ENCODE results near the gene LTV1.
"Not testable (repeated sequence)": the region's sequence is repeated elsewhere in the genome, so short reads cannot be mapped to it uniquely, and the experiment has no call there.

LTV1 gene, protein sequence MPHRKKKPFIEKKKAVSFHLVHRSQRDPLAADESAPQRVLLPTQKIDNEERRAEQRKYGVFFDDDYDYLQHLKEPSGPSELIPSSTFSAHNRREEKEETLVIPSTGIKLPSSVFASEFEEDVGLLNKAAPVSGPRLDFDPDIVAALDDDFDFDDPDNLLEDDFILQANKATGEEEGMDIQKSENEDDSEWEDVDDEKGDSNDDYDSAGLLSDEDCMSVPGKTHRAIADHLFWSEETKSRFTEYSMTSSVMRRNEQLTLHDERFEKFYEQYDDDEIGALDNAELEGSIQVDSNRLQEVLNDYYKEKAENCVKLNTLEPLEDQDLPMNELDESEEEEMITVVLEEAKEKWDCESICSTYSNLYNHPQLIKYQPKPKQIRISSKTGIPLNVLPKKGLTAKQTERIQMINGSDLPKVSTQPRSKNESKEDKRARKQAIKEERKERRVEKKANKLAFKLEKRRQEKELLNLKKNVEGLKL

DNA sequence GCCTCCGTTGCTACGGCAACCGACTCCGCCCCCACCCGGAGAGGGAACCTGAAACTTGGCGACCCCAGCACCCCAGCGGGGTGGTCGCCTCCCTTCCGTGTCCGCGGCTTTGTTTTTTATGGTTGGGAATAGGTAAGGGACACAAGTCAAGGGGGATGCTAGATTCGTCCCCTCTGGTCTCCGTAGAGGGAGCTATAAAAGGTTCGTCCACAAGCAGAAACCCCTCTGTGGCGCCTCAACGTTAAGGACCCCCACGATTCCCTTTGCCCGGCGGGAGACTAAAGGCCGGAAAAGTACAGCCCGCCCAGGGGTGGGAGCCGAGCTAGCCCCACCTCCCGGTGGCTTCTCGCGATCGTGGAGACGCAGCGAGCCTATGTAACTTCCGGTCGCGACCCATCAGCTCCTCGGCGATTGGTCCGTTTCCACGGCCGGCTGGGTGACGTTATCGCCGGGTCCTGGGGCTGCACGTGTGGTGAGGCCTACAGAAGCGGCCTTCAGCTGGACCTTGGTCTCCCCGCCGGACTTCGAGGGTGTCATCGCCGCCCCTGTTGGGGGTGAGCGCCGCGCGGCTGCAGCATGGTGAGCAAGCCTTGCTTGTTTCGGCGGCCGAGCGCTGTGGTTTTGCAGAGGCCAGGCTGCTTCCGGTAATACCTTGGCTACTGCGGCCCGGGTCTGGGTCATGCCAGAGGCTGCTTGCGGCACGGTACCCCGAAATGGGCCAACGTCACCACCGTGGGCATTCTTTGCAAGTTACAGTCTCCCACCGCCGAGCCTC is at the start of gene LTV1:
LTV1 (plus strand) TSS at position 437 of the 775 bp plus-strand sequence; CDS start at position 577, 140 bp downstream.
- DNase-seq, result peak; percentile 87 to 93

GRCh38 chr6:143796551-143796950 is 46.6 kb upstream of the LTV1 start:
- not testable (repeated sequence) for DNase-seq

GRCh38 chr6:143798487-143798886 is 44.7 kb upstream of the LTV1 start:
- DNase-seq, result not testable (repeated sequence)

DNA sequence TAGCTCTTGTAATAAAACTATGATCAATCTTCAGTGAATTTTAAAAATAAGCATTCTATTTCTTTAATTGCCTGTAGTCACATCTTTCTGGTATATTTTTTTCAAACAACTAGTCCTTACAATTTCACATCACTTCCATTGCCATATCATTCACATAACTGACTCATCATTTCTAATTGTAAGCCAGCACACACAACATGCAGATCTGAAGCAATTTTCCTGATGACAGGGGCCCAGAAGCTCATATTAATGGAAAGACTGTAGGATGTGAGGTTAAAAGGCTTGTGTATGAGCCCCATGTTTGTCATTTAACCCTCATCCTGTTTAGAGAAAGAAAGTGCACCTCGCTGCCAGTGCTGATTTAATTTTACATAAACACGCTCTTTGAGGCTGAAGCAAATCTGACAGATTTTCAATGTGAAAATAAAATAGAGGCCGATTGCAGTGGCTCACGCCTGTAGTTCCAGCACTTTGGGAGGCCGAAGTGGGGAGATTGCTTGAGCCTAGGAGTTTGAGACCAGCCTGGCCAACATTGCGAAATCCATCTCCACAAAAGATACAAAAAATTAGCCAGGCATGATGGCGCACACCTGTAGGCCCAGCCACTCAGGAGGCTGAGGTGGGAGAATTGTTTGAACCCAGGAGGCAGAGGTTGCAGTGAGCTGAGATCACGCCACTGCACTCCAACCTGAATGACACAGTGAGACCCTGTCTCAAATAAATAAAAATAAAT is 40.1 kb upstream of the LTV1 start:
- DNase-seq, result no peak

GRCh38 chr6:143803769-143804568 is 39.2 kb upstream of the LTV1 start:
- DNase-seq, result no peak

DNA sequence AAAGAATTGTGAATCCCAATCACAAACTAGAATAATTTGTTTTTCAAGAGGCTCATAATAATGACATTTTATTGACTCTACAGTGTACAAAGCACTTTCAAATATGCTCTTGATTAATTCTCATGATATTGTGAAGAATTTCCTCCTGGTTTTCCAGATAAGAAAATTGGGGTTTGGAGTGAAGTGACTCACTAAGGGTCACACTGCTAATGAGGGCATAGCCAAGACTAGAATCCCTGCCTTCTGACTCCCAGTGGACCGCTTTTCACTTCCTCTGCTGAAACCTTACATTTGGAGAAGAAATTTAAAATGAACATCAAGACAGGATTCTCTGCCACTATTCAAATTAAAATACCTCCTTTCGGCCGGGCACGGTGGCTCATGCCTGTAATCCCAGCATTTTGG is 38.3 kb upstream of the LTV1 start:
- DNase-seq, result no peak

DNA sequence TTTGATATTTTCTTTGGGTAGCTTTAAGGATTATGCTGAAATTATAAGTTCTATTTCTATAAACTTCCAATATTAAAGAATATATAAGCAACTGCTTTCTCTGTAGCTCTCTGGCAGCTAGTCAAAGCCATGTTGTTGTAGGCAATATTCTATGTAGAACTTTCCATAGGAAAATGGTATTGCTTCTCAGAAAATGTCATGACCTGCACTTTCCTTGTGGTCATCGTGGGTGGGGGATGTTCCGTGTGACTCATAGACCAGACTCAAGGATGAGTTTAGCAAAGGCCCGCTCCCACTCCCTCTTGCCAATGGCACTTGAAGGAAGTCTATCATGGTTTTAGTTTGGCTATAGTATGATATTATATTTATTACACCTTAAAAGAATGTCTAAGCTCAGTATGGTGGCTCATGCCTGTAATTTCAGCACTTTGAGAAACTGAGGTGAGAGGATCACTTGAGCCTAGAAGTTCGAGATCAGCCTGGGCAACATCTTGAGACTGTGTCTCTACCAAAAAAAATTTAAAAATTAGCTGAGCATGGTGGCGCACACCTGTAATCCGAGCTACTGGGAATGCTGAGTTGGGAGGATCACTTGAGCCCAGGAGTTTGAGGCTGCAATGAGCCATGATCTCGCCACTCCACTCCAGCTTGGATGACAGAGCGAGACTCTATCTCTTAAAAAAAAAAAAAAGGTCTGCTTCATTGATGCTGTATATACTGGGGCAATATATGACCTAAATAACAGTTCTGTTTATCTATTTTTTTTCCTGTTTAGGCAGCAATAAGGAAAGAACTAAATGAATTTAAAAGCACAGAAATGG is 36.6 kb upstream of the LTV1 start:
- DNase-seq, result no peak

DNA sequence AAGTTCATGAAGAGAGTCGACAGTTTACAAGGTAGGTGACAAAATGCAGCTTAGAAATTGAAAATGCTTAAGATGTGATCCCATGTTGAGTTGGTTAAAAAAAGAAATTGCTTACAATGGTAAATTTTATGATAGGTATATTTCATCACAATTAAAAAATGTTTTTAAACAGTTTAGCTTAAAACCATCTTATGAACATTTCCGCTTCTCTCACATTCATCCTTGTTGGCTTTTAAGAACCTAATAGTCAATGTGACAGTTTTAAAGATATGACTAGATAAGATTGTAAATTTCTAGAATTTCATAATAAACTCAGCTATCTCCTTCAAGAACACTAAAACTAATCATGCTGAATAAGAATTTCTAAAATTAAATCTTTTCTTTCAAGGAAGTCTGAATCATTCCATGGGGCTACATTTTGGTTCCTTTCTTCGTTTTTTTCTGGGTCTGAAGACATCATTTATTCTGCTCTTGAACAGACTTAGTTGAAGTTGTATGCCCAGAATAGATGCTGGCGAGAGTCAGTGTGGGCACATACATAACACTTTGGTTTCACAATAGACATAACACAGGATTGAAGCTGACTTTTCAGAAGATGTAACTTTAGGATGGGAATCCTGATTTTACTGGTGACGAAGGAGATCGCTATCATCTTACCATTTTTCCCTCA is 35.9 kb upstream of the LTV1 start:
- no peak for DNase-seq

DNA sequence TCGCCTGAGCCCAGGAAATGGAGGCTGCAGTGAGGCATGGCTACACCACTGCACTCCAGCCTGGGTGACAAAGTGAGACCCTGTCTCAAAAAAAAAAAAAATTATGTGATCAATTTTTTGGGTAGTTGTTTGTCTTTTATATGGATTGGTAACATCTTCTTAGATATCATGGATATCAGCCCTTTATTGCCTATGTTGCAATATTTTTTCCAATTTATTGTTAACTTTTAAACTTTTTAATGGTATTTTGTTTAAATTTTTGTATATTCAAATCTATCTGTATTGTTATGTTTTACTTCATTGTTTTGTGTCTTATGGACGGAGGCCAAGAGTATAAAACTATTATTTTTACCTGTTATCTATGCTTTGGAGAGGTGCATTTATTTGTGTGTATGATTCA is 32.4 kb upstream of the LTV1 start:
- DNase-seq, result no peak

DNA sequence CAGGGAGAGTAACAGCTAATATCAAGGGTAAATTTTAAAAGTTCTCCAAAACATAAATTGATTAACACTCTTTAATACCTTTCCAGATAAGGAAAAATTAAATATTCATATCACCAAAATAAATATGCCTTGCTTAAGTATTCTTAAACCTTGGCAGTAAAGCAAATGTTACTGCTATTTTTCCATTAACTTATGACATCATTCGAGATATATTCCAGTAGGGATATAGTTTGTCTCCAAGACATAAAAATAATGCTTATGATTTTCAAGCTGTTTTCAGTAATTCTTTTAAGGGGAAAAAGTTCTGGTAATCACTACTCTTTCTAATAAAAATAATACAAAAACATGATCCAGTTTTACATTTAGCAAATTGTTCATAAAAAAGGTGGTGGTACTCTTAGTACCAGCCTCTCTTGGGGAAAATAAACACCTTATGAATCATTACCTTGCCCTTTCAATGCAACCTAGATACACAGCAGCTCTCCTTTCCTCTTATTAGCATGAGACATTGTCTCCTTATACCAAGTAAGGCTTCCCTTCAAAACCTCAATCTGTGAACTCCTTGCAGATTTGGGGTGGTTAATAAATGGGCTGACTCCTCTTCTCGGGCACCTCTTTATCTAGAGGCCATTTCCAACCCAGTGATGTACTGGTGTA is 31.5 kb upstream of the LTV1 start:
- no peak for DNase-seq

DNA sequence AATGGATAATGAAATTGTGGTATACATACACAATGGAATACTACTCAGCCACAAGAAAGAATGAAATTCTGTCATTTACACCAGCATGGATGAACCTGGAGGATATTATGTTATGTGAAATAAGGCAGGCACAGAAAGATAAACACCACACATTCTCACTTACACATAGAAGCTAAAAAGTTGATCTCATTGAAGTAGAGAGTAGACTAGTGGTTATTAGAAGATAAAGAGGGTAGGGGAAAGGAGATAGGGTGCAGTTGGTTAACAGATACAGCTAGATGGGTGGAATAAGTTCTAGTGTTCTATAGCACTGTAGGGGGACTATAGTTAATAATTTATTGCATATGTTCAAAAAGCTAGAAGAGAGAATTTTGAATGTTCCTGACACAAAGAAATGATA is 25.5 kb upstream of the LTV1 start:
- no peak for DNase-seq

DNA sequence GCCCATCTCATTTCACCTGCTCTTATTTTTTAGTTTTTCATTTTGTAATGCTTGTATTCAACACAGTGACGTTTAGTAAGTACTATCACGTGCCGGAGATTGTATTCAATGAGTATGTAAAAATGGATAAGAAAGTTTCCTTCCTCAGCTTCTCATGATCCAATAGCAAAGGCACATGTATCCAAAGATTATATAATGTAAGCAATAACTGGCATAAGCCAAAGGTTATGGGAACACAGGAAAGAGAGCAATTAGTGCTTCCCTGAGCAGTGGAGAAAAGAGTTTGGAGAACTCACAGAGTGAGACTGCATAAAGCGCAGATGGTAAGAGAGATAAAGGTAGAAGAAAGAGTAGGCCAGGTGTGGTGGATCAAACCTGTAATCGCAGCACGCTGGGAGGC is 21.8 kb upstream of the LTV1 start:
- DNase-seq, result no peak

- DNase-seq, result peak in 1 of 2 experiments; percentile 9
These were observed 20.5 kb upstream of the LTV1 start for GRCh38 chr6:143822584-143823024.

DNA sequence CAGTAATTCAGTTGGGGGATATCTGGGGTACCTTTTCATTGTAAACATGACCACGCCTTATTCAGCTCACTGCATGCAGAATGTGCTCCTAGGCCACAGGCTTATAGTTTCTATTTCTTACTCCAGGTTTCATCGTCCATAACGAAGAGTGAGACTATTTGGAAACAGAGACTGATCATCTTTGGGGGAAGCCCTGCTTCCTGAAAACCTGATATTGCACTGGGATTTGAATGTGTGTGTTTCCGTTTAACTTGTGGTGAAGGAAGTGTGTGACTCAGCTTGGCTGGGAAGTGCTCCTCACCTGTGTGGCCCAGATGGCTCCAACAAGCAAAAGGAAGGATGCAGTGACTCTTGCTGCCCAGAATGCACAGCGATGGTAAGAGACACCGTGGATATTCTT is 19.6 kb upstream of the LTV1 start:
- no peak for DNase-seq

DNA sequence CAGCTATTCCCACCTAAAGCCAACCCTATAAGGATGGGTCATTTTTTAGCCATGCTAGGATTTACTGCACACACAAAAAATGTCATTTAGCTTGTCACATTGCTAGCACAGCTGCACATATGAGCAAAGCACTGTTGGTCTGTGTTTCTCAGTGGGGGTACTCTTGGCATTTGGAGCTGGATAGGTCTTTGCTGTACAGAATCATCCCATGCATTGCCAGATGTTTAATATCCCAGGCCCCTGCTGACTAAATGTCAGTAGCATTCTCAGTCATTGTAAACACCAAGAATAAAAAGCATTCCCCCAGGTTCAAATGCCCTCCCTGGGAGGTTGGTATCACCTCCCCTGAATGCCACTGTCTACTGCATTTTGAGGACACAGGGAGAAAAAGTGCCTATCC is 14.6 kb upstream of the LTV1 start:
- no peak for DNase-seq

- no peak for DNase-seq
These were observed 7.0 kb upstream of the LTV1 start for GRCh38 chr6:143836150-143836549.

DNA sequence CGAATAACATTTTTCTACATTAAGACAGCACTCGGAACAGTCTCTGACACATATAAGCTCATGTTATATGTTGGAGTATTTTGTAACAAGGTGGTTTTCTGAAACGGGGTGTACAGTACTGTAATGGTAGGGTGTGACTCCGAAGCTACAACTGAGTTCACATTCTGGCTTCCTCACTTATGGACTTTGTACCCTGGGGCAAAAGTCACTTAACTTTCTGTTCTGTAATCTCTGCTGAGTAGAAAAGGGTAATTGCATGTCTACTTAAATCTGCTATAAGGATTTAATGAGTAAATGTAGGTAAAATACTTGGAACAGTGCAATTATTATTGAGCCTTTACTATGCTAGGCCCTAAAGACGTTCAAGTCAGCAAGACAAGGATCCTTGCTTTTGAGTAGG is 4.7 kb upstream of the LTV1 start:
- DNase-seq, result no peak

DNA sequence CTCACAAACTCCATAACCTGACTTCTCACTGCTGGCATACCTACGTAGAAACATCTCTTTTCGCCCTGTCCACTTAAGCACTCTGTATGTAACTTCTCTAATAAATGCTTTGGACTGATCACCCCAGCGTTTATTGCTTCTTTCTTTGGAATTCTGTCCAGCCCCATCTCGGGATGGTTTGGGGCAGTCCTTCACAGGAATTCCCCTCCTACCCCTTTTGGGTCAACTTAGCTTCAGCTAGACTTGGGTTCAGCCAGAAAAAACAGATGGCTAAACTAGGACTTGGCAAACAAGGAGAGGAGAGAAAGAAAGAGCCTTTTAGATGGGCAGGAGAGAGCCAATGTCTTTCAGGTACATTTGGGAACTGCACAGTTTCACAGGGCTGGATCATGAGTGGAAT is 3.9 kb upstream of the LTV1 start:
- no peak for DNase-seq

DNA sequence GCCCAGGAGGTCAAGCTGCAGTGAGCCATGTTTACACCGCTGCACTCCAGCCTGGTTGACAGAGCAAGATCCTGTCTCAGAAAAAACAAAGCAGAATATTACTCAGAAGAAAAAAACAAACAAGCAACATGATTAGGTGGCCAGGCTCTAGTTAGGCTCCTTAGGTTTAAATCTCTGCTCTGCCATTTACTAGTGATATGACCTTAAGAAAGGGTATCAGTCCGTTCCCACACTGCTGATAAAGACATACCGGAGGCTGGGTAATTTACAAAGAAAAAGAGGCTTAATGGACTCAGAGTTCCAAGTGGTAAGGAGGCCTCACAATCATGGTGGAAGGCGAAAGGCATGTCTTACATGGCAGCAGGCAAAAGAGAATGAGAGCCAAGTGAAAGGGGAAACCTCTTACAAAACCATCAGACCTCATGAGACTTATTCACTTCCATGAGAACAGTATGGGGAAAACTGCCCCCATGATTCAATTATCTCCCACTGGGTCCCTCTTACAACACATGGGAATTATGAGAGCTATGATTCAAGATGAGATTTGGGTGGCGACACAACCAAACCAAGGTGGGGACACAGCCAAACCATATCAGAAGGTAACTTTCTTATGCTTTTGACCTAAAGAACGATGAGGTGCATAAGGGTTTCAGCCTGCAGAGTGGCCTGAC is 2.4 kb upstream of the LTV1 start:
- DNase-seq, result no peak

DNA sequence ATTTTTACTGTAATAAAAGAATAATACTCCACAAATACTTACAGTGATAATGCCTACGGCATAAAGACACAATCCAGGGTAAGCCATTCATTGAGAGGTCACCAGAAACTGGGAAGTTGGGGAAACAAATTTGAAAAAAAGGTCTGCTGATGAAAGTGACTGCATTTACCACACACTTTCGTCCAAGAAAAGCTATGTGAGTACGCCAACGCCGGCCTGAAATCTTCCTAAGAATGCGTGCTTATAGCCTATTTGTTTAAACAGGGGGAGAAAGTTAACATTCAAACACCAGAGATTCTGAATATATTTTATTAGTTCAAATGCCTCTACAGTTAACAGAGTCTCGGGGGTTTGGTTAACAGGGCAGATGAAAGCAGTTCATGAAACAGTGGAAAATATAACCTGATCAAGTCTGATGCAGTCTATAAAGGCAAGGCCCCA is 657 bp upstream of the LTV1 start:
- DNase-seq, result peak in 1 of 2 experiments; percentile 23
